Fibroblast of lung (primary cell): ENCODE results near the gene TASOR2. TPM values are rescaled to one million over a fixed set of nuclear protein-coding genes. Genes with fewer than 3 reads are reported as not detected.
A peak's percentile ranks its signal among the peaks of the same experiment; 100 is the strongest.

Source experiments
- DNase-seq, 2 donors: peaks; one replicate each; pipeline versions ENCODE4 v3.0.0 to v3.0.0-alpha.2; 2010; ENCODE audit warnings: low read depth in 2 of 2
- H2AFZ ChIP-seq: 2 replicates; pipeline ENCODE4 v1.5.1; 2012; ENCODE audit warnings: low read length, control low read depth, inconsistent platforms
- H3K27ac ChIP-seq: 2 replicates; pipeline ENCODE4 v1.5.1; 2011; ENCODE audit warnings: low read length, control low read depth; ENCODE audit not compliant: insufficient read depth
- H3K27me3 ChIP-seq: 2 replicates; pipeline ENCODE4 v1.5.1; 2011; ENCODE audit warnings: mild to moderate bottlenecking, low read length; ENCODE audit not compliant: control insufficient read depth, insufficient read depth
- H3K36me3 ChIP-seq: 2 replicates; pipeline ENCODE4 v1.5.1; 2011; ENCODE audit warnings: low read length; ENCODE audit not compliant: control insufficient read depth, insufficient read depth
- H3K4me1 ChIP-seq: 2 replicates; pipeline ENCODE4 v1.5.1; 2011; ENCODE audit warnings: low read length; ENCODE audit not compliant: control insufficient read depth, insufficient read depth; ENCODE audit errors: extremely low read depth
- H3K4me2 ChIP-seq: 2 replicates; pipeline ENCODE4 v1.5.1; 2011; ENCODE audit warnings: low read length, control low read depth; ENCODE audit not compliant: insufficient read depth; ENCODE audit errors: extremely low read depth
- H3K4me3 ChIP-seq, 4 experiments: fragments of 200-600 bp in 1 of 4; sonication (generic) in 1 of 4; replicated peaks in 1 of 4; 2 replicates each; pipeline ENCODE4 v1.5.1; 2011 to 2016; ENCODE audit warnings: low read length in 4 of 4, low read depth in 3 of 4, mild to moderate bottlenecking in 3 of 4, control low read depth in 2 of 4, inconsistent platforms in 1 of 4, mixed read lengths in 1 of 4; ENCODE audit not compliant: insufficient read depth in 1 of 4; ENCODE audit errors: control extremely low read depth in 1 of 4
- H3K79me2 ChIP-seq: 2 replicates; pipeline ENCODE4 v1.5.1; 2012; ENCODE audit warnings: mild to moderate bottlenecking, low read length, inconsistent platforms; ENCODE audit not compliant: control insufficient read depth, insufficient read depth
- H3K9ac ChIP-seq: 2 replicates; pipeline ENCODE4 v1.5.1; 2011; ENCODE audit warnings: mild to moderate bottlenecking, low read length, control low read depth; ENCODE audit not compliant: insufficient read depth
- H3K9me3 ChIP-seq: 2 replicates; pipeline ENCODE4 v1.5.1; 2012; ENCODE audit warnings: low read depth, low read length; ENCODE audit not compliant: control insufficient read depth, insufficient read depth
- H4K20me1 ChIP-seq: 2 replicates; pipeline ENCODE4 v1.5.1; 2011; ENCODE audit warnings: low read length; ENCODE audit not compliant: control insufficient read depth, insufficient read depth; ENCODE audit errors: extremely low read depth
- EZH2 ChIP-seq: IDR thresholded peaks from 2 replicates; pipeline ENCODE4 v1.5.1; 2012; ENCODE audit warnings: low read length, control low read depth, mild to moderate bottlenecking; ENCODE audit errors: missing control alignments
- polyA plus RNA-seq, 2 donors: library from polyadenylated mRNA; depleted of rRNA in 1 of 2; stranded (reverse) in 1 of 2; unstranded in 1 of 2; fragments of >200 nt; gene quantifications; 2 replicates each; pipeline ENCODE4 v1.2.1, GENCODE V29; 2011 to 2012; ENCODE audit warnings: missing spikeins in 1 of 2
- total RNA-seq: library from RNA; depleted of rRNA; stranded (reverse); fragments of >200 nt; gene quantifications from 2 replicates; pipeline ENCODE4 v1.2.1, GENCODE V29; 2014
- TF ChIP-seq, protein P1 (sequence below), 2 donors: IDR thresholded peaks in 1 of 2; conservative IDR thresholded peaks in 1 of 2; 1 replicate in 1 of 2; 2 replicates in 1 of 2; pipeline ENCODE4 v1.5.1; 2011 to 2012; ENCODE audit warnings: low read length in 2 of 2, control low read depth in 1 of 2, inconsistent platforms in 1 of 2, low read depth in 1 of 2, mild to moderate bottlenecking in 1 of 2

Gene TASOR2
- total and polyA plus RNA-seq, 2 donors (not counting 1 experiment from before 2014, with no cell fraction given): 41.1 to 77.9 TPM

DNA sequence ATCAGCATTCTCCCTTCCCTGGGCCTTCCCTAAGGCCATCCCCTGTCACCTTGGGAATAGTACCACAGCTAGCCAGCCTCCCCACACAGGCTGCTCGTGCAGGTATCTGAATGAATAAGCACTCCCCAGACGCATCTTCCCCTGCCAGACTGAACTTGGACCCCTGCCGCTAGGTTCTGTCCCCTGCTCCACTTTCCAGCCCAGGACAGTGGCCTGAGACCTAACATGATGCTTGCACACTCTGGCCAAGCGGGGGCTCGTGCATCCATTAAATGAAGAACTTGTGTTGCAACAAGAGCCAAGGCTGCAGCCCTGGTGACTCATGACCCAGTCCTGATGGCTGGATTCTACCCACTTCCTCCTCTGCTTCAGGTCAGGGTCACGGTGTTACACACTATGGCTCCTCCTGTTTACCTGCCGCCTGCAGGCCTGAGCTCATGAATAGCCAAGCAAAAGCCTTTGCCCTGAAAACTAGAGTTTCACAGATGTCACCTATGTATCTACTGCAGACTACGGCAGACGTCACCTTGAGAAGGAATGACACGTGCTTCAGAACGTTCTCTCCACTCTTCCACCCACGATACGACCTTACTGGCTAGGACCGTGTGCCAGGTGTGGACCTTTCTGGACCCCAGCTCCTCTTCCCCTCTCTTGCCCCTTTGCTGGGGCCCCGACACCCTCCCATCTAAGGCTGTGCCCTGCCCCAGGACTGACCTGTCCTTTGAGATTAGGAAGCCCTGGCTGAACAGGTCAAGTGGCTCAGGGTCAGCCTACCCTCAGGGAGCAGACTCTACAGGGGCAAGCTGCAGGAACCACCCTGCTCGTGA lies 24.7 kb upstream of the TASOR2 start:
- Histone ChIP-seq H2AFZ (no peak overlapping the region), H4K20me1 (no peaks in the 10 kb centered on the region), H3K9ac (no peak overlapping the region), H3K27me3 (no peaks in the 10 kb centered on the region), H3K79me2 (no peaks in the 10 kb centered on the region), H3K36me3 (no peaks in the 10 kb centered on the region), H3K9me3 (no peaks in the 10 kb centered on the region), H3K4me2 (no peak overlapping the region), H3K27ac (no peak overlapping the region), H3K4me1 (peaks cover 3% of the 10 kb centered on the region), H3K4me3 (no peak overlapping the region)
- TF ChIP-seq, protein P1, sequence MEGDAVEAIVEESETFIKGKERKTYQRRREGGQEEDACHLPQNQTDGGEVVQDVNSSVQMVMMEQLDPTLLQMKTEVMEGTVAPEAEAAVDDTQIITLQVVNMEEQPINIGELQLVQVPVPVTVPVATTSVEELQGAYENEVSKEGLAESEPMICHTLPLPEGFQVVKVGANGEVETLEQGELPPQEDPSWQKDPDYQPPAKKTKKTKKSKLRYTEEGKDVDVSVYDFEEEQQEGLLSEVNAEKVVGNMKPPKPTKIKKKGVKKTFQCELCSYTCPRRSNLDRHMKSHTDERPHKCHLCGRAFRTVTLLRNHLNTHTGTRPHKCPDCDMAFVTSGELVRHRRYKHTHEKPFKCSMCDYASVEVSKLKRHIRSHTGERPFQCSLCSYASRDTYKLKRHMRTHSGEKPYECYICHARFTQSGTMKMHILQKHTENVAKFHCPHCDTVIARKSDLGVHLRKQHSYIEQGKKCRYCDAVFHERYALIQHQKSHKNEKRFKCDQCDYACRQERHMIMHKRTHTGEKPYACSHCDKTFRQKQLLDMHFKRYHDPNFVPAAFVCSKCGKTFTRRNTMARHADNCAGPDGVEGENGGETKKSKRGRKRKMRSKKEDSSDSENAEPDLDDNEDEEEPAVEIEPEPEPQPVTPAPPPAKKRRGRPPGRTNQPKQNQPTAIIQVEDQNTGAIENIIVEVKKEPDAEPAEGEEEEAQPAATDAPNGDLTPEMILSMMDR (conservative IDR thresholded peaks at IDR 0.05 in 1 of 2, IDR thresholded peaks at IDR 0.05 in 1 of 2; ENCODE audit: low read depth in 1 of 2, low read length in 2 of 2): no peak
- no peak for TF ChIP-seq EZH2
- peak; percentile 59 to 62 for DNase-seq

DNA sequence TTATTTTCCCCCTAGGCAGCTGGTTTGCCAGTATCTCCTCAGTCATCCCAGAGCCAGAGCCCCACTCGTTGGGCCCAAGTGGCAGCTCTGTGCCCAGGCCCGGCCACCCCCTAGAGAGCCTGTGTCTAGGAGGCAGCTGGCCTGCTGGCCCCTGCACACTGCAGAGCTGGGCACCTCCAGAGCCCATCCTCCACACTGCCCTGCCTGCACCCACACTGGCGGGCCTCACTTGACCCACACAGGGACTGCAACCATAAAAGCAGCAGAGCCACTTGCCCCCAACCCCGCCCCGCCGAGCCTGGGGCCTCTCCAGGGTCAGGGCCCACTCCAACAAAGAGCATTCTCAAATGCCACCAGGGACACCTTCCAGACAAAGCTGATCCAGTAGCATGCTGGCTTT lies 23.6 kb upstream of the TASOR2 start:
- Histone ChIP-seq H3K4me1 (peaks cover 3% of the 10 kb centered on the region), H2AFZ (no peak overlapping the region), H3K36me3 (no peaks in the 10 kb centered on the region), H3K4me3 (no peak overlapping the region), H4K20me1 (no peaks in the 10 kb centered on the region), H3K79me2 (no peaks in the 10 kb centered on the region), H3K27me3 (no peaks in the 10 kb centered on the region), H3K9ac (no peak overlapping the region), H3K4me2 (no peak overlapping the region), H3K9me3 (no peaks in the 10 kb centered on the region), H3K27ac (no peak overlapping the region)
- no peak for DNase-seq
- TF ChIP-seq, protein P1 (conservative IDR thresholded peaks at IDR 0.05 in 1 of 2, IDR thresholded peaks at IDR 0.05 in 1 of 2; ENCODE audit: low read depth in 1 of 2, low read length in 2 of 2): no peak
- TF ChIP-seq EZH2: no peak

DNA sequence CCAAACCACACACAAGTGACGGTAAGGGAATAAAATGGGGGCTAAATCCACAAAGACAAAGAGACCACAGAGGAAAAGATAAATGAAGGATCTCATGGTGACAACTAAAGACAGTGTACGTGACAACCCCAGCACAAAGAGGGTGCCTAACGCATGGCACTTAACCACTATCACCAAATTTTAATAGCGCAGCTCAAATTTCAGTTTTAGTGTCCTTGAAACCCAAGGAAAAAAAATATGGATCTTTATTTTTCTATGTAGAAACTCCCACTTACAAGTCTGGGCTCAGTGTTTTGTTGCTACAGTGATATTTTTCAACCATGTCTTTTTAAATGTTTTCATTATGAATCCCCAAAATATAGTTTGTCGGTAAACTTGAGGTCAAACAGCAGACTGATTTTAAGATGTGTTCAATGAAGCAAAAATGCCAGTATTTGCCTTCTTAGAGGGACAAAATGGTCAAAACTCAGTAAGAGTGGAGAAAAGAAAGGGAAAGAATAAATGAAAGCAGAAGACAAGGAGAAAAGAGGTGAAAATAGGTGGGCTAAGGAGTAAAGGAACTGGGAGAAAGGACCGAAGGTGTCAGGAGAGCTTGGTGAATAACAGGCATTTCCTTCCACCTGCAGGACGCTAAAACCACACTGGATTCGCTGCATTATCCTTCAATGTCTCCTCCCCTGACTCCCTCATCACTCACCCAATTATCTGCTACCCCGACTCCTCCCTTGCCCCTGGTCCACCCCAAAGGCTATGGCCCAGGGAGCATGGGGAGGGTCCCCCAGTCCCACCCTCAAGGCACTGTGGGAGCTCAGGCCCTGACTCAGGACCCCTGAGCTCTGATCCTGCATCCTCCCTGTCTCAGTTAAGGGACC lies 21.7 kb upstream of the TASOR2 start:
- no peaks in the 10 kb centered on the region for H4K20me1 ChIP-seq
- TF ChIP-seq, protein P1 (conservative IDR thresholded peaks at IDR 0.05 in 1 of 2, IDR thresholded peaks at IDR 0.05 in 1 of 2; ENCODE audit: low read depth in 1 of 2, low read length in 2 of 2): no peak
- no peak for TF ChIP-seq EZH2
- no peak overlapping the region for H3K9ac ChIP-seq
- H3K4me3 ChIP-seq: no peak overlapping the region
- no peak for DNase-seq
- H3K27ac ChIP-seq: no peak overlapping the region
- no peaks in the 10 kb centered on the region for H3K27me3 ChIP-seq
- no peaks in the 10 kb centered on the region for H3K36me3 ChIP-seq
- no peaks in the 10 kb centered on the region for H3K79me2 ChIP-seq
- peaks cover 8% of the 10 kb centered on the region for H3K4me1 ChIP-seq
- no peak overlapping the region for H2AFZ ChIP-seq
- H3K4me2 ChIP-seq: no peak overlapping the region
- no peaks in the 10 kb centered on the region for H3K9me3 ChIP-seq
